Measurements from ENCODE around the gene FAM3A. TPM values are rescaled to one million over a fixed set of nuclear protein-coding genes. Genes with fewer than 3 reads are reported as not detected.
"Not testable (repeated sequence)": the region's sequence is repeated elsewhere in the genome, so short reads cannot be mapped to it uniquely, and the experiment has no call there.

Gene FAM3A
- total RNA-seq, 1 experiment from 2014 or later = 48.2 TPM

DNA sequence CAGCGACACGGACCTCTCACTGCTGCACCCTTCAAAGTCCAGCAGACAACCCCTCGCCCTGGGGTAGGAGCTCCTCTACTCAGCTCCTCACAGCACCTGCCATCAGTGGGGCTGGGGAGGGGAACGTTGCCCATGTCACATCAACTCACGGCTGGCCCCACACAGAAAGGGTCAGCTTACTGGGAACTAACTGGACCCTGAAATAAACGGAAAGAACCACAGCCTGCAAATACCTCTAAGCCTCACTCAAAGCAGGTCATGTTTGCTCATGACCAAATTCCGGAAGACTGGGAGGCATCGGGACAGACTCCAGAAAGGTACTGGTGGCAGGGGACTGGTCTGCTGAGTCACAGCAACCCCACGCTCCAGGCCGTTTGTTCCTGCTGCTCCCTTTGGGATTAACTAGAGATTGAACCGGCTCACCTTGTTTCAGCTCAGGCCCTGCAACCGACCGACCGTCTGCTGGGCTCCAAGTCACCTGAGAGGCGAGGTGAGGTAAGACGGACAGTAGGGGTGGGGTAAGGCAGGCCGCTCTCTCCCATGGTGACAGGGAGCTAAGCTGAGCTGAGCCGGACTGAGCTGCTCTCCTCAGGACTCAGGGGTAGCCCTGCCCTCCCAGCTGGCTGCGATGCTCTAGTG lies 25.0 kb upstream of the FAM3A start:
- no peak for DNase-seq

GRCh38 chrX:154540365-154540764 lies 24.3 kb upstream of the FAM3A start:
- H3K9me3 ChIP-seq, H3K36me3 ChIP-seq, H3K4me3 ChIP-seq, DNase-seq, H3K27me3 ChIP-seq: not testable (repeated sequence)

More for the DNA sequence above, 25.0 kb upstream of the FAM3A start:
- H3K4me3 ChIP-seq = no peak overlapping the region
- H3K27me3 ChIP-seq = no peaks in the 10 kb centered on the region
- no peaks in the 10 kb centered on the region for H3K9me3 ChIP-seq
- H3K36me3 ChIP-seq = peaks cover 8% of the 10 kb centered on the region

DNA sequence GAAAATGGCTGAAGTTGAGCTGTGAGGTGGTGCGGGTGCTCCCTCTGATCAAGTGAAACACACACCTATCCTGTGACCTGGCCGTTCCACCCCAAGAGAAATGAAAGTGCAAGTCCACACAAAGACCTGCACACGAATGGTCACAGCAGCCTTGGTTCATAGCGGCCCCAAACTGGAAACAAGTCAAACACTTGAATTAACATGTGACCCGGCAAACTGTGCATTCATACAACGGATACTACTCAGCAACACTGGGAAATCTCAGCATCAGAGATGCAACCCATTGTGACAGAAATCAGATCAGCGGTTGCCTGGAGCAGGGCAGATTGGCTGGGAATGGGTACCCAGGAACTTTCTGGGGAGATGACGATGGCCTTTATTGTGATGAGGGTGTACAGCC lies 23.0 kb upstream of the FAM3A start:
- Histone ChIP-seq H3K4me3 (no peak overlapping the region), H3K9me3 (no peaks in the 10 kb centered on the region), H3K36me3 (peaks cover 11% of the 10 kb centered on the region), H3K27me3 (no peaks in the 10 kb centered on the region)
- DNase-seq = no peak

DNA sequence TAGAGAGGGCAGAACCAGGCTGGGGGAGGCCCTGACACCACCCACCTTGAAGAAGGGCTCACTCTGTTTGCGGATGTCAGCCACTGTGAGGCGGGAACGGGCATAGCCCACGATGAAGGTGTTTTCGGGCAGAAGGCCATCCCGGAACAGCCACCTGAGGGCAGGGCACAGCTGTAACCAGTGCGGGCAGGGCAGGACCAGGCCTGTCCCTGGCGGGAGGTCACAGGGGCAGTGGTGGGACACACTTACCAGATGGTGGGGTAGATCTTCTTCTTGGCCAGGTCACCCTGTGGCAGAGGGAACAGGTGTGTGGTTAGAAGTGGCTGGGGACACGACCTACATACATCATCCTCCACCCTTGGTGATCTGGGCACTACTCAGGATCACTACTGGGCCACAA lies 19.9 kb upstream of the FAM3A start:
- no peaks in the 10 kb centered on the region for H3K9me3 ChIP-seq
- no peak for DNase-seq
- no peaks in the 10 kb centered on the region for H3K27me3 ChIP-seq
- H3K4me3 ChIP-seq = no peak overlapping the region
- peaks cover 7% of the 10 kb centered on the region for H3K36me3 ChIP-seq

GRCh38 chrX:154534526-154535322 lies 18.7 kb upstream of the FAM3A start:
- DNase-seq = peak; percentile 80
- no peak overlapping the region for H3K4me3 ChIP-seq
- peaks cover 7% of the 10 kb centered on the region for H3K36me3 ChIP-seq

DNA sequence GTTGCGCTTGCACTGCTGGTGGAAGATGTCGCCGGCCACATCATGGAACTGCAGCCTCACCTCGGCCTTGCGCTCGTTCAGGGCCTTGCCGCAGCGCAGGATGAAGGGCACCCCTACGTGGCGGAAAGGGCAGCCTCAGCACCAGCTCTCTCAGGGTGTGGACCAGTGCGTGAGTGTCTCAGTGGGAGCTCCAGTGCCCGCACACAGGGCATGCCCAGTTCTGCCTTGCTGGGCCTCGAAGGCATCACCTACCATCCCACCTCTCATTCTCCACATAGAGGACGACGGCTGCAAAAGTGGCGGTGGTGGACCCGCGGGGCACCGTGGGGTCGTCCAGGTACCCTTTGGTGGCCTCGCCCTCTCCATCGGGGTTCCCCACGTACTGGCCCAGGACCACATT lies 16.7 kb upstream of the FAM3A start:
- no peak for DNase-seq
- H3K36me3 ChIP-seq = peaks cover 7% of the 10 kb centered on the region
- H3K27me3 ChIP-seq = no peaks in the 10 kb centered on the region
- H3K4me3 ChIP-seq = no peak overlapping the region
- no peaks in the 10 kb centered on the region for H3K9me3 ChIP-seq

More at GRCh38 chrX:154534526-154535322, 18.7 kb upstream of the FAM3A start:
- H3K9me3 ChIP-seq = no peaks in the 10 kb centered on the region
- H3K27me3 ChIP-seq = no peaks in the 10 kb centered on the region

DNA sequence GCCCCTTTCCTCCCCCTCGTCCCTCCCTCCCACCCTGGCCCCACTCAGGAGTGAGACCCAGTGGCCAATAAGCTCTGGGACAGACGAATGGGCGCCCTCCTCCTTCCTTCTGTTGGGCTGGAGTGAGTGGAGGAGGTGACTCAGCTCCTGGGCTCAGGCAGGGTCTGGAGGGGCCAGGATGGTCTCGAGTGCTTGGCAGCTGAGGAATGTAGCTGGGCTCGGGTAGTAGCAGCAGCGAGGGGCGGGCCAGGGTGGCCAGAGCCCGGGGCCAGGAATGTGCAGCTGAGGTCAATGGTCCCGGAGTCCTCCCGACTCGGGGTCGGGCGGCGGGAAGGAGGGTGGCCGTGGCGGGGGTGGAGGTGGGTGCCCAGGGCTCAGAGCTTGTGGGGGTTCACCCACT lies 15.6 kb upstream of the FAM3A start:
- H3K4me3 ChIP-seq = no peak overlapping the region
- peak; percentile 38 for DNase-seq
- H3K9me3 ChIP-seq = no peaks in the 10 kb centered on the region
- H3K36me3 ChIP-seq = peaks cover 7% of the 10 kb centered on the region
- no peaks in the 10 kb centered on the region for H3K27me3 ChIP-seq

- H3K36me3 ChIP-seq = peaks cover 6% of the 10 kb centered on the region
- H3K4me3 ChIP-seq = no peak overlapping the region
- H3K9me3 ChIP-seq = no peaks in the 10 kb centered on the region
- DNase-seq = no peak
- H3K27me3 ChIP-seq = no peaks in the 10 kb centered on the region
Measured at GRCh38 chrX:154530286-154530685, 14.3 kb upstream of the FAM3A start.

DNA sequence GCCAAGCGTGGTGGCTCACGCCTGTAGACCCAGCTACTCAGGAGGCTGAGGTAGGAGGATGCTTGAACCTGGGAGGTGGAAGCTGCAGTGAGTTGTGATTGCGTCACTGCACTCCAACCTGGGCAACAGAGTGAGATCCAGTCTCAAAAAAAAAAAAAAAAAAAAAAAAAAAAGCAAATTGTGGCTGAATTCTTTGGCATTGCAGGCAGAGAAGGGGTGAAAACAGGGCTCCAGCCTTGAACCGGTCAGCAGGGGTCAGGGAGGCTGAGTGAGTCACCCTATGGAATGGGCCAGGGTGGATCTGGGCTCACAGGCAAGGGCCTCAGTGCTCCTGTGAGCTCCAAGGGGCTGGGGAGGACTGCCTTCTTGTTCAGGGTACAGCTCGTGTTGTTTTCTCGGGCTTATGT lies 13.2 kb upstream of the FAM3A start:
- H3K36me3 ChIP-seq = peaks cover 5% of the 10 kb centered on the region
- H3K4me3 ChIP-seq = no peak overlapping the region
- DNase-seq = peak; percentile 72
- H3K9me3 ChIP-seq = no peaks in the 10 kb centered on the region
- H3K27me3 ChIP-seq = no peaks in the 10 kb centered on the region

- Histone ChIP-seq H3K27me3 (no peaks in the 10 kb centered on the region), H3K4me3 (no peak overlapping the region), H3K36me3 (no peaks in the 10 kb centered on the region), H3K9me3 (no peaks in the 10 kb centered on the region)
- peak; percentile 75 for DNase-seq
Measured at GRCh38 chrX:154526901-154527675, 11.1 kb upstream of the FAM3A start.

DNA sequence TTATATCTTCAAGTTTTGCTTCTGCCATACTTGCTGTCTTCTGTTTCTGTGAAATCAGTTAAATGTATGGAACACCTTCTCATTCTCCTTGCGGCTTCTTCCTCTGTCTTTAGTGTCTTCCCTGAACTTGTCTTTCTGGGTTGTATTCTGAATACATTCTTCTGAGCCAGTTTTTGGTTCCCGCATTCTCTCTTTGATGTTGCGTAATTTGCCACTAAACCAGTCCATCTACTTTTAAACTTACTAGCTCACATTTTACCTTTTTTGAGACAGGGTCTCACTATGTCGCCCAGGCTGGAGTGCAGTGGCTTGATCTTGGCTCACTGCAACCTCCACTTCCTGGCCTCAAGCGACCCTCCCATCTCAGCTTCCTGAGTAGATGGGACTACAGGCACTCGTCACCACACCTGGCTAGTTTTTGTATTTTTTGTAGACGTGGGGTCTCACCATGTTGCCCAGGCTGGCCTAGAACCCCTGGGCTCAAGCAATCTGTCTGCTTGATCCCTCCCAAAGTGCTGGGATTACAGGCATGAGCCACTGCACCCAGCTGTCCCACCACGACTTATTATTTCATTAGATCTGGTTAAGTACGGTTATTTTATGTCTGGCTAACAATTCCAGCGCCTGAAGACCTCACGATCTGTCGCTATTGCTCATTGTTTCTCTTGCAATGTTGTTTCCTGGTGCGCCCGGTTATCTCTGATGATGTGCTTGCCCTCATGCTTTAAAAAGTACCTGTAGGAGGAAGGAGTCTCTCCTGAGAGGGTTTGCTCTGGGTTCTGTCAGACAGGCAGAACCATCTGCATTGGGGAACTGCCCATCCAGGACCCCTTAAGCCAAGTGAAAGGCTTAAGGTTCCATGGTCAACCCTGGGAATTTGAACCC lies 9.8 kb upstream of the FAM3A start:
- no peaks in the 10 kb centered on the region for H3K27me3 ChIP-seq
- DNase-seq = no peak
- no peak overlapping the region for H3K4me3 ChIP-seq
- no peaks in the 10 kb centered on the region for H3K36me3 ChIP-seq
- no peaks in the 10 kb centered on the region for H3K9me3 ChIP-seq

GRCh38 chrX:154519389-154519788 lies 3.4 kb upstream of the FAM3A start:
- Histone ChIP-seq H3K36me3 (no peaks in the 10 kb centered on the region), H3K4me3 (no peak overlapping the region), H3K9me3 (no peaks in the 10 kb centered on the region), H3K27me3 (no peaks in the 10 kb centered on the region)
- no peak for DNase-seq

DNA sequence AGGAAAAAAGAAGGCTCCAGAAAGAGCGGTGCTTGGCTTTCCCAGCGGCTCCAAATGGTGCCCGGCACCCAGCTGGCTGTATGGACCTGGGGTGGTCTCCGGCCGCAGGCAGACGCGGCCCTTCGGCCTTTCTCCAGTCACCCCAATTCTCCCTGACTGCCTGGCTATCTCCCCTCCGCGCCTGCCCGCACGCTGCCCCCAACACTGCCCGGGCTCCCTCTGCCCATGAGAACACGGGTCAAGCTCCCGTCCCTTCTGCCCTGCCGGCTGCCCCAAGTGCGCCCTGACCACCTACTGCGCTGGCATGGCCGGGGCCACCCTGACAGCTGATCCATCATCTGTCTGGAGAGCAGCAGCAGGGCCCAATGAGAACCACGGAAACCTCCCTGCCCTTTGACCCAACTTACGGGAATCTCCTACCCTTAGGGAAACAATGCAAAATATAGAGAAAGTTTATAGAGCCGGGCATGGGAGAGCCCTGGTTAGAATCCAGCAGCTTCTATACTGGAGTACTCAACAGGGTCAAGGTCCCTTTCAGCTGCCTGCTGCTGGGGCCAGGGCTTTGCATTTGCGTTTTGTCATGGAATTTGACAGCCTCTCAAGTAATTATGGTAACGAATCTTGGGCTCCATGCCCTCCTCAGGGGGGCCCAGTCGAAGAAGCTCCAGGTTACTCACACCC lies 1.2 kb upstream of the FAM3A start:
- Histone ChIP-seq H3K9me3 (no peaks in the 10 kb centered on the region), H3K4me3 (no peak overlapping the region), H3K27me3 (no peaks in the 10 kb centered on the region), H3K36me3 (no peaks in the 10 kb centered on the region)
- DNase-seq = no peak

- Histone ChIP-seq H3K27me3 (no peaks in the 10 kb centered on the region), H3K9me3 (no peaks in the 10 kb centered on the region), H3K36me3 (no peaks in the 10 kb centered on the region), H3K4me3 (peak overlapping the region; percentile 61)
- DNase-seq = no peak
Measured at GRCh38 chrX:154516656-154517100, 646 bp upstream of the FAM3A start.

- no peak for DNase-seq
Measured at GRCh38 chrX:154515090-154515965, 704 bp downstream of the FAM3A start.

More at GRCh38 chrX:154515090-154515965, 704 bp downstream of the FAM3A start:
- Histone ChIP-seq H3K9me3 (no peaks in the 10 kb centered on the region), H3K27me3 (no peaks in the 10 kb centered on the region), H3K4me3 (peak overlapping the region; percentile 61), H3K36me3 (no peaks in the 10 kb centered on the region)

All from MG63 (cell line).